ENCODE data around the gene PNPLA1. TPM values are rescaled to one million over a fixed set of nuclear protein-coding genes. Genes with fewer than 3 reads are reported as not detected.

Gene PNPLA1
- total RNA-seq, 1 donor from 2014 or later = not detected

GRCh38 chr6:36301085-36301658, 31.3 kb downstream of the PNPLA1 start:
- TF ChIP-seq CTCF (IDR thresholded peaks at IDR 0.05) = no peak
- no peak overlapping the region for H3K4me3 Mint-ChIP-seq (ENCODE audit: unreplicated experiment)
- H3K4me1 Mint-ChIP-seq (ENCODE audit: low read depth) = no peaks in the 10 kb centered on the region
- no peak for DNase-seq (ENCODE audit: low spot score)
- no peaks in the 10 kb centered on the region for H3K36me3 Mint-ChIP-seq (ENCODE audit: low read depth)
- H3K9me3 Mint-ChIP-seq (ENCODE audit: low read depth) = no peaks in the 10 kb centered on the region
- H3K27ac Mint-ChIP-seq (ENCODE audit: unreplicated experiment) = no peak overlapping the region
- H3K27me3 Mint-ChIP-seq (ENCODE audit: low read depth) = peaks cover 27% of the 10 kb centered on the region

GRCh38 chr6:36301781-36302180, 31.9 kb downstream of the PNPLA1 start:
- no peak overlapping the region for H3K27ac Mint-ChIP-seq (ENCODE audit: unreplicated experiment)
- no peaks in the 10 kb centered on the region for H3K4me1 Mint-ChIP-seq (ENCODE audit: low read depth)
- no peaks in the 10 kb centered on the region for H3K9me3 Mint-ChIP-seq (ENCODE audit: low read depth)
- DNase-seq (ENCODE audit: low spot score) = no peak
- no peaks in the 10 kb centered on the region for H3K36me3 Mint-ChIP-seq (ENCODE audit: low read depth)
- H3K4me3 Mint-ChIP-seq (ENCODE audit: unreplicated experiment) = no peak overlapping the region
- H3K27me3 Mint-ChIP-seq (ENCODE audit: low read depth) = peaks cover 27% of the 10 kb centered on the region
- TF ChIP-seq CTCF (IDR thresholded peaks at IDR 0.05) = no peak

GRCh38 chr6:36302227-36302976, 32.5 kb downstream of the PNPLA1 start:
- Mint-ChIP-seq H3K4me3 (ENCODE audit: unreplicated experiment) (no peak overlapping the region), H3K36me3 (ENCODE audit: low read depth) (no peaks in the 10 kb centered on the region), H3K27me3 (ENCODE audit: low read depth) (peaks cover 27% of the 10 kb centered on the region), H3K9me3 (ENCODE audit: low read depth) (no peaks in the 10 kb centered on the region), H3K4me1 (ENCODE audit: low read depth) (no peaks in the 10 kb centered on the region), H3K27ac (ENCODE audit: unreplicated experiment) (no peak overlapping the region)
- DNase-seq (ENCODE audit: low spot score) = no peak
- peak; percentile 95 for TF ChIP-seq CTCF (IDR thresholded peaks at IDR 0.05)

DNA sequence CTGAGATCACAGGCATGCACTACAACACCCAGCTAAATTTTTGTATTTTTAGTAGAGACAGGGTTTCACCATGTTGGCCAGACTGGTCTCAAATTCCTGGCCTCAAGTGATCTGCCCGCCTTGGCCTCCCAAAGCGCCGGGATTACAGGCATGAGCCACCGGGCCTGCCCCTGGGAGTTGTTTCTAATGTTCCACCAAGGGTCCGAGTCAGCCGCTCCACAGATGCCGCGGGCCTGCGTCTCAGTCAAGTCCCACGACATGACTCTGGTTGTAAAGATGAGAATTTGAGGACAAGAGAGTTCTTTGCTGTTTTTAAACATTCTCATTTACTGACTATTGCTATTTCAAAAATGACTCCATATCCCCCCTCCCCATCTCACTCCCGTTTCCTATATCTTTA, 36.0 kb downstream of the PNPLA1 start:
- TF ChIP-seq CTCF (IDR thresholded peaks at IDR 0.05) = no peak
- Mint-ChIP-seq H3K9me3 (ENCODE audit: low read depth) (peaks cover 3% of the 10 kb centered on the region), H3K27ac (ENCODE audit: unreplicated experiment) (no peak overlapping the region), H3K36me3 (ENCODE audit: low read depth) (no peaks in the 10 kb centered on the region), H3K4me3 (ENCODE audit: unreplicated experiment) (no peak overlapping the region), H3K27me3 (ENCODE audit: low read depth) (peaks cover 17% of the 10 kb centered on the region), H3K4me1 (ENCODE audit: low read depth) (no peaks in the 10 kb centered on the region)
- DNase-seq (ENCODE audit: low spot score) = no peak

- no peak overlapping the region for H3K4me3 Mint-ChIP-seq (ENCODE audit: unreplicated experiment)
- H3K36me3 Mint-ChIP-seq (ENCODE audit: low read depth) = no peaks in the 10 kb centered on the region
- TF ChIP-seq CTCF (IDR thresholded peaks at IDR 0.05) = no peak
- no peaks in the 10 kb centered on the region for H3K4me1 Mint-ChIP-seq (ENCODE audit: low read depth)
- peaks cover 3% of the 10 kb centered on the region for H3K9me3 Mint-ChIP-seq (ENCODE audit: low read depth)
- no peak overlapping the region for H3K27ac Mint-ChIP-seq (ENCODE audit: unreplicated experiment)
- peaks cover 14% of the 10 kb centered on the region for H3K27me3 Mint-ChIP-seq (ENCODE audit: low read depth)
- DNase-seq (ENCODE audit: low spot score) = no peak
Measured at GRCh38 chr6:36306375-36306774, 36.5 kb downstream of the PNPLA1 start.

Data from chondrocyte (in vitro differentiated cells).